Endothelial cell of umbilical vein (primary cell): ENCODE results near the gene PCDH9.

ENCODE experiments used
- EZH2 ChIP-seq: IDR thresholded peaks from 2 replicates; pipeline ENCODE4 v1.6.1; 2012; ENCODE audit warnings: borderline replicate concordance, low read depth, mild to moderate bottlenecking, moderate library complexity, low read length, inconsistent platforms; ENCODE audit not compliant: severe bottlenecking
- FOS ChIP-seq: IDR thresholded peaks from 2 replicates; pipeline ENCODE4 v1.6.1; 2011; ENCODE audit warnings: mild to moderate bottlenecking, low read length, moderate library complexity, borderline replicate concordance; ENCODE audit not compliant: insufficient read depth
- GATA2 ChIP-seq: IDR thresholded peaks from 2 replicates; pipeline ENCODE4 v1.7.0; 2011; ENCODE audit warnings: low read depth, mild to moderate bottlenecking, moderate library complexity, mixed read lengths, low read length; ENCODE audit not compliant: insufficient read length, insufficient read depth
- JUN ChIP-seq: IDR thresholded peaks from 2 replicates; pipeline ENCODE4 v1.6.1; 2011; ENCODE audit warnings: borderline replicate concordance, low read depth; ENCODE audit not compliant: insufficient read length, insufficient read depth
- MYC ChIP-seq: IDR thresholded peaks from one replicate; pipeline ENCODE4 v1.6.1; 2011; ENCODE audit warnings: mild to moderate bottlenecking, low read depth, low read length
- POLR2A ChIP-seq: IDR thresholded peaks from 2 replicates; pipeline ENCODE4 v1.6.1; 2012; ENCODE audit warnings: low read depth, mild to moderate bottlenecking, control low read depth, low read length
- POLR2AphosphoS5 ChIP-seq: IDR thresholded peaks from 2 replicates; pipeline ENCODE4 v1.6.1; 2012; ENCODE audit warnings: low read depth, mild to moderate bottlenecking, control low read depth, low read length, moderate library complexity; ENCODE audit not compliant: insufficient read depth
- TF ChIP-seq, protein P1 (sequence below), 2 donors: IDR thresholded peaks; 1 replicate in 1 of 2; 2 replicates in 1 of 2; pipeline ENCODE4 v1.5.1; 2011; ENCODE audit warnings: low read length in 2 of 2, mild to moderate bottlenecking in 2 of 2, moderate library complexity in 2 of 2, control low read depth in 1 of 2, inconsistent platforms in 1 of 2, low read depth in 1 of 2; ENCODE audit not compliant: insufficient read depth in 1 of 2; ENCODE audit errors: extremely low read depth in 1 of 2
- TF ChIP-seq, protein P2 (sequence below): IDR thresholded peaks from 2 replicates; pipeline ENCODE4 v1.6.1; 2011; ENCODE audit not compliant: insufficient read depth, insufficient read length

DNA sequence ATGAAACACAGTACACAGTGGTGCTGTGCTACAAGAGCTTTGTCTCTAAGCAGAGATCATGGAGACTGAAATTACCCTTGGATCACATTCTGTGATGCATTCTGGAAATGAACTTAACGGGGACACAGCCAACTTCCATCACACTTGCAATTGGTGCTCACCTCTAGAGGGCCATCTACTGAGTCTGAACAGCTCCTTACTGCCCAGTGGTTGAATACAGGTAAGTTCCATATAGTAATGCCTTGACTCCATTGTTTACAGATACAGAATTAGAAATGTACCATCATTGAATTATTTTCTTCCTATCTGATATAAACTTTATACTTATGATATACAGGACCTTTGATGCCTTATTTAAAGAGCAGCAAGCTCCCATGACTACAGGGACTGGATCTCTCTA is 686.4 kb downstream of the PCDH9 start:
- TF ChIP-seq POLR2AphosphoS5 = no peak
- TF ChIP-seq, protein P1, sequence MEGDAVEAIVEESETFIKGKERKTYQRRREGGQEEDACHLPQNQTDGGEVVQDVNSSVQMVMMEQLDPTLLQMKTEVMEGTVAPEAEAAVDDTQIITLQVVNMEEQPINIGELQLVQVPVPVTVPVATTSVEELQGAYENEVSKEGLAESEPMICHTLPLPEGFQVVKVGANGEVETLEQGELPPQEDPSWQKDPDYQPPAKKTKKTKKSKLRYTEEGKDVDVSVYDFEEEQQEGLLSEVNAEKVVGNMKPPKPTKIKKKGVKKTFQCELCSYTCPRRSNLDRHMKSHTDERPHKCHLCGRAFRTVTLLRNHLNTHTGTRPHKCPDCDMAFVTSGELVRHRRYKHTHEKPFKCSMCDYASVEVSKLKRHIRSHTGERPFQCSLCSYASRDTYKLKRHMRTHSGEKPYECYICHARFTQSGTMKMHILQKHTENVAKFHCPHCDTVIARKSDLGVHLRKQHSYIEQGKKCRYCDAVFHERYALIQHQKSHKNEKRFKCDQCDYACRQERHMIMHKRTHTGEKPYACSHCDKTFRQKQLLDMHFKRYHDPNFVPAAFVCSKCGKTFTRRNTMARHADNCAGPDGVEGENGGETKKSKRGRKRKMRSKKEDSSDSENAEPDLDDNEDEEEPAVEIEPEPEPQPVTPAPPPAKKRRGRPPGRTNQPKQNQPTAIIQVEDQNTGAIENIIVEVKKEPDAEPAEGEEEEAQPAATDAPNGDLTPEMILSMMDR (IDR thresholded peaks at IDR 0.05; ENCODE audit: extremely low read depth in 1 of 2, insufficient read depth in 1 of 2, low read depth in 1 of 2, low read length in 2 of 2) = no peak
- TF ChIP-seq EZH2 = no peak
- TF ChIP-seq POLR2A = no peak
- TF ChIP-seq FOS = no peak
- TF ChIP-seq MYC = no peak
- TF ChIP-seq, protein P2, sequence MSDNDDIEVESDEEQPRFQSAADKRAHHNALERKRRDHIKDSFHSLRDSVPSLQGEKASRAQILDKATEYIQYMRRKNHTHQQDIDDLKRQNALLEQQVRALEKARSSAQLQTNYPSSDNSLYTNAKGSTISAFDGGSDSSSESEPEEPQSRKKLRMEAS = no peak
- TF ChIP-seq GATA2 = no peak
- TF ChIP-seq JUN = no peak
